IMR-90 (cell line): ENCODE measurements around the gene TMBIM6.

Experiments
- BHLHE40 ChIP-seq: fragments of 150-350 bp; IDR thresholded peaks from 2 replicates; pipeline ENCODE4 v1.6.1; 2016; ENCODE audit warnings: mild to moderate bottlenecking, low read depth, low read length
- CEBPB ChIP-seq: IDR thresholded peaks from 2 replicates; pipeline ENCODE4 v1.6.1; 2012; ENCODE audit warnings: low read depth, low read length, improper control_type of control experiment
- MAFK ChIP-seq: IDR thresholded peaks from 2 replicates; pipeline ENCODE4 v1.6.1; 2012; ENCODE audit warnings: low read depth, low read length, improper control_type of control experiment
- MAZ ChIP-seq: IDR thresholded peaks from 2 replicates; pipeline ENCODE4 v1.6.1; 2012; ENCODE audit warnings: low read depth, mild to moderate bottlenecking, low read length, improper control_type of control experiment, moderate library complexity, borderline replicate concordance
- MXI1 ChIP-seq: IDR thresholded peaks from 2 replicates; pipeline ENCODE4 v1.6.1; 2012; ENCODE audit warnings: low read depth, mild to moderate bottlenecking, low read length, moderate library complexity, borderline replicate concordance
- NFE2L2 ChIP-seq: fragments of 150-350 bp; IDR thresholded peaks from 2 replicates; pipeline ENCODE4 v1.6.1; 2016; ENCODE audit warnings: low read depth, mild to moderate bottlenecking, low read length
- POLR2A ChIP-seq: IDR thresholded peaks from 2 replicates; pipeline ENCODE4 v1.6.1; 2012; ENCODE audit warnings: mild to moderate bottlenecking, low read depth, low read length
- RAD21 ChIP-seq: IDR thresholded peaks from 2 replicates; pipeline ENCODE4 v1.6.1; 2012; ENCODE audit warnings: low read length, improper control_type of control experiment
- RCOR1 ChIP-seq: IDR thresholded peaks from 2 replicates; pipeline ENCODE4 v1.6.1; 2012; ENCODE audit warnings: mild to moderate bottlenecking, low read length, improper control_type of control experiment; ENCODE audit not compliant: insufficient replicate concordance
- RFX5 ChIP-seq: IDR thresholded peaks from 2 replicates; pipeline ENCODE4 v1.8.0; 2012; ENCODE audit warnings: low read depth, mild to moderate bottlenecking, low read length, moderate library complexity
- SMC3 ChIP-seq: fragments of 150-350 bp; IDR thresholded peaks from 2 replicates; pipeline ENCODE4 v1.6.1; 2016; ENCODE audit warnings: low read depth, mild to moderate bottlenecking, antibody characterized with exemption, low read length, moderate library complexity
- TF ChIP-seq, protein P1 (sequence below): conservative IDR thresholded peaks from 2 replicates; pipeline ENCODE4 v1.5.1; 2012; ENCODE audit warnings: mild to moderate bottlenecking, low read depth, low read length, improper control_type of control experiment
- TF ChIP-seq, protein P2 (sequence below): fragments of 150-350 bp; IDR thresholded peaks from 2 replicates; pipeline ENCODE4 v1.6.1; 2017; ENCODE audit warnings: mild to moderate bottlenecking, antibody characterized with exemption, low read length, low read depth
- TF ChIP-seq, protein P3 (sequence below): fragments of 150-350 bp; IDR thresholded peaks from 2 replicates; pipeline ENCODE4 v1.6.1; 2016; ENCODE audit warnings: low read depth, mild to moderate bottlenecking, low read length, moderate library complexity, borderline replicate concordance

DNA sequence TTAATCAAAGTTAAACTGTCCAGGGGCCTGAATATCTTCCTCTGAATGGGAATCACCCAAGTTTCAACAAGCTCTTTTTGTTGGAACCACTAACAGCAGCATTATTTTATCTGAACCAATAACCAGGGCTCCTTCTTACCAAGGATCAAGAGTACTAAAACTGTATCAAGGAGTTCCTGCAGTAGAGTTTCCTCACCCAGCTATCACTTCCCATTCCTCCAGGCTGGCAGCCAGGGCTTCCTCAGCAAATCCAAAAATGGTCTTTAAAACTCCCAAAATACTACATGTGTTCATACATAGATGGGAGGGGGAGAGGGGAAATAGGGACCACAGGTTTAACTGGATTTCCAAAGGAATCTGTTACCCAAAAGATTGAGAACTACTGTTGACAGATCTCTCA is 44.6 kb upstream of the TMBIM6 start:
- TF ChIP-seq RFX5, result no peak
- TF ChIP-seq, protein P1, sequence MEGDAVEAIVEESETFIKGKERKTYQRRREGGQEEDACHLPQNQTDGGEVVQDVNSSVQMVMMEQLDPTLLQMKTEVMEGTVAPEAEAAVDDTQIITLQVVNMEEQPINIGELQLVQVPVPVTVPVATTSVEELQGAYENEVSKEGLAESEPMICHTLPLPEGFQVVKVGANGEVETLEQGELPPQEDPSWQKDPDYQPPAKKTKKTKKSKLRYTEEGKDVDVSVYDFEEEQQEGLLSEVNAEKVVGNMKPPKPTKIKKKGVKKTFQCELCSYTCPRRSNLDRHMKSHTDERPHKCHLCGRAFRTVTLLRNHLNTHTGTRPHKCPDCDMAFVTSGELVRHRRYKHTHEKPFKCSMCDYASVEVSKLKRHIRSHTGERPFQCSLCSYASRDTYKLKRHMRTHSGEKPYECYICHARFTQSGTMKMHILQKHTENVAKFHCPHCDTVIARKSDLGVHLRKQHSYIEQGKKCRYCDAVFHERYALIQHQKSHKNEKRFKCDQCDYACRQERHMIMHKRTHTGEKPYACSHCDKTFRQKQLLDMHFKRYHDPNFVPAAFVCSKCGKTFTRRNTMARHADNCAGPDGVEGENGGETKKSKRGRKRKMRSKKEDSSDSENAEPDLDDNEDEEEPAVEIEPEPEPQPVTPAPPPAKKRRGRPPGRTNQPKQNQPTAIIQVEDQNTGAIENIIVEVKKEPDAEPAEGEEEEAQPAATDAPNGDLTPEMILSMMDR, result no peak
- TF ChIP-seq BHLHE40, result no peak
- TF ChIP-seq POLR2A, result no peak
- TF ChIP-seq RAD21, result no peak
- no peak for TF ChIP-seq MAFK
- no peak for TF ChIP-seq SMC3
- TF ChIP-seq CEBPB, result no peak
- TF ChIP-seq, protein P2, sequence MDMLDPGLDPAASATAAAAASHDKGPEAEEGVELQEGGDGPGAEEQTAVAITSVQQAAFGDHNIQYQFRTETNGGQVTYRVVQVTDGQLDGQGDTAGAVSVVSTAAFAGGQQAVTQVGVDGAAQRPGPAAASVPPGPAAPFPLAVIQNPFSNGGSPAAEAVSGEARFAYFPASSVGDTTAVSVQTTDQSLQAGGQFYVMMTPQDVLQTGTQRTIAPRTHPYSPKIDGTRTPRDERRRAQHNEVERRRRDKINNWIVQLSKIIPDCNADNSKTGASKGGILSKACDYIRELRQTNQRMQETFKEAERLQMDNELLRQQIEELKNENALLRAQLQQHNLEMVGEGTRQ, result no peak
- no peak for TF ChIP-seq MXI1
- TF ChIP-seq MAZ, result no peak
- TF ChIP-seq RCOR1, result no peak
- TF ChIP-seq NFE2L2, result no peak
- TF ChIP-seq, protein P3, sequence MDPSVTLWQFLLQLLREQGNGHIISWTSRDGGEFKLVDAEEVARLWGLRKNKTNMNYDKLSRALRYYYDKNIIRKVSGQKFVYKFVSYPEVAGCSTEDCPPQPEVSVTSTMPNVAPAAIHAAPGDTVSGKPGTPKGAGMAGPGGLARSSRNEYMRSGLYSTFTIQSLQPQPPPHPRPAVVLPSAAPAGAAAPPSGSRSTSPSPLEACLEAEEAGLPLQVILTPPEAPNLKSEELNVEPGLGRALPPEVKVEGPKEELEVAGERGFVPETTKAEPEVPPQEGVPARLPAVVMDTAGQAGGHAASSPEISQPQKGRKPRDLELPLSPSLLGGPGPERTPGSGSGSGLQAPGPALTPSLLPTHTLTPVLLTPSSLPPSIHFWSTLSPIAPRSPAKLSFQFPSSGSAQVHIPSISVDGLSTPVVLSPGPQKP, result no peak
